ENCODE data around the gene CBY2.

- no peak for TF ChIP-seq POLR2A (IDR thresholded peaks at IDR 0.05; ENCODE audit: low read length)
- no peak for TF ChIP-seq GATA1 (IDR thresholded peaks at IDR 0.05; ENCODE audit: low read depth, low read length)
Observed at GRCh38 chr13:45713106-45713690, 11.1 kb downstream of the CBY2 start.

Data from erythroblast (primary cell).